Measurements from ENCODE around the gene RPL39L.

DNA sequence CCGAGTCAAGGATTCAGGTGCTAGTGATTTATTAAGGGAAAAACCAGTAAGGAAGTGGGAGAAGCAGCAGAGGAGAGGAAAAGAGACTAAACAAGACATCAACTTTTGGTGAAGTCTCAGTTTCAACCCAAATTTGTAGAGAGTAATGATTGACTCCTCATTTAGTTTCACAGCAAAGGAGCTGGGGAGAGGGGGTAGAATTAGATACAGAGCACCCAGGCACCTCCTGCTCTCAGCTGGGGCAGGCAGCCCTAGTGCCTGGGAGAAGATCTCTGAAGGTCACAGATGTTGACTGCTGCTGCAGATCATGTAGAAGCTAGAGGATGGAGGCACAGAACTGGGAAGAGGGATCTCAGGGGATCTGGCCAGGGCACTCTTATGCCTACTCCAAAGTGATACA, 29.1 kb downstream of the RPL39L start:
- TF ChIP-seq, protein P1, sequence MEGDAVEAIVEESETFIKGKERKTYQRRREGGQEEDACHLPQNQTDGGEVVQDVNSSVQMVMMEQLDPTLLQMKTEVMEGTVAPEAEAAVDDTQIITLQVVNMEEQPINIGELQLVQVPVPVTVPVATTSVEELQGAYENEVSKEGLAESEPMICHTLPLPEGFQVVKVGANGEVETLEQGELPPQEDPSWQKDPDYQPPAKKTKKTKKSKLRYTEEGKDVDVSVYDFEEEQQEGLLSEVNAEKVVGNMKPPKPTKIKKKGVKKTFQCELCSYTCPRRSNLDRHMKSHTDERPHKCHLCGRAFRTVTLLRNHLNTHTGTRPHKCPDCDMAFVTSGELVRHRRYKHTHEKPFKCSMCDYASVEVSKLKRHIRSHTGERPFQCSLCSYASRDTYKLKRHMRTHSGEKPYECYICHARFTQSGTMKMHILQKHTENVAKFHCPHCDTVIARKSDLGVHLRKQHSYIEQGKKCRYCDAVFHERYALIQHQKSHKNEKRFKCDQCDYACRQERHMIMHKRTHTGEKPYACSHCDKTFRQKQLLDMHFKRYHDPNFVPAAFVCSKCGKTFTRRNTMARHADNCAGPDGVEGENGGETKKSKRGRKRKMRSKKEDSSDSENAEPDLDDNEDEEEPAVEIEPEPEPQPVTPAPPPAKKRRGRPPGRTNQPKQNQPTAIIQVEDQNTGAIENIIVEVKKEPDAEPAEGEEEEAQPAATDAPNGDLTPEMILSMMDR (conservative IDR thresholded peaks at IDR 0.05) = no peak
- no peak for TF ChIP-seq ZFX (IDR thresholded peaks at IDR 0.05)

Measured in C4-2B (cell line).